ENCODE data around the gene MMP1.

Gene MMP1

GRCh38 chr11:102798012-102798746, at the start of gene MMP1:
Gene MMP1 (minus strand): TSS chr11:102798160. CDS start chr11:102798092, 68 bp downstream.
- peaks cover 1% of the 10 kb centered on the region; the same call in 1 of the 2 replicates for H3K27me3 ChIP-seq (replicated peaks; ENCODE audit: control insufficient read depth, insufficient read depth, low read length)
- DNase-seq (ENCODE audit: extremely low read depth, insufficient read length) = no peak
- TF ChIP-seq CTCF (IDR thresholded peaks at IDR 0.05; ENCODE audit: insufficient read depth, low read length, poor library complexity, severe bottlenecking) = no peak
- H3K36me3 ChIP-seq (ENCODE audit: control insufficient read depth, insufficient read depth, low read length) = no peaks in the 10 kb centered on the region
- H3K4me3 ChIP-seq (replicated peaks; ENCODE audit: low read depth, low read length) = no peak within 1 kb of the TSS

GRCh38 chr11:102846292-102846691, 48.3 kb upstream of the MMP1 start:
- TF ChIP-seq CTCF (IDR thresholded peaks at IDR 0.05; ENCODE audit: insufficient read depth, low read length, poor library complexity, severe bottlenecking) = no peak
- H3K36me3 ChIP-seq (ENCODE audit: control insufficient read depth, insufficient read depth, low read length) = no peaks in the 10 kb centered on the region
- no peaks in the 10 kb centered on the region for H3K27me3 ChIP-seq (replicated peaks; ENCODE audit: control insufficient read depth, insufficient read depth, low read length)
- no peak overlapping the region for H3K4me3 ChIP-seq (replicated peaks; ENCODE audit: low read depth, low read length)
- DNase-seq (ENCODE audit: extremely low read depth, insufficient read length) = no peak

- no peak for TF ChIP-seq CTCF (IDR thresholded peaks at IDR 0.05; ENCODE audit: insufficient read depth, low read length, poor library complexity, severe bottlenecking)
- H3K36me3 ChIP-seq (ENCODE audit: control insufficient read depth, insufficient read depth, low read length) = no peaks in the 10 kb centered on the region
- no peak within 1 kb of the TSS for H3K4me3 ChIP-seq (replicated peaks; ENCODE audit: low read depth, low read length)
- no peak for DNase-seq (ENCODE audit: extremely low read depth, insufficient read length)
- no peaks in the 10 kb centered on the region for H3K27me3 ChIP-seq (replicated peaks; ENCODE audit: control insufficient read depth, insufficient read depth, low read length)
These were observed 45.5 kb upstream of the MMP1 start, which contains the start of gene MMP3 for GRCh38 chr11:102843489-102843888. Gene MMP3 (minus strand): TSS chr11:102843609. CDS start chr11:102843546, 63 bp downstream.

- Histone ChIP-seq H3K36me3 (ENCODE audit: control insufficient read depth, insufficient read depth, low read length) (no peaks in the 10 kb centered on the region), H3K27me3 (replicated peaks; ENCODE audit: control insufficient read depth, insufficient read depth, low read length) (no peaks in the 10 kb centered on the region), H3K4me3 (replicated peaks; ENCODE audit: low read depth, low read length) (no peak overlapping the region)
- TF ChIP-seq CTCF (IDR thresholded peaks at IDR 0.05; ENCODE audit: insufficient read depth, low read length, poor library complexity, severe bottlenecking) = no peak
- DNase-seq (ENCODE audit: extremely low read depth, insufficient read length) = no peak
These were observed 45.0 kb upstream of the MMP1 start for GRCh38 chr11:102842930-102843329.

- no peak for DNase-seq (ENCODE audit: extremely low read depth, insufficient read length)
- 0 out of 2 replicates have a peak, but pooled peaks cover 1% of the 10 kb centered on the region for H3K27me3 ChIP-seq (replicated peaks; ENCODE audit: control insufficient read depth, insufficient read depth, low read length)
- no peak overlapping the region for H3K4me3 ChIP-seq (replicated peaks; ENCODE audit: low read depth, low read length)
- TF ChIP-seq CTCF (IDR thresholded peaks at IDR 0.05; ENCODE audit: insufficient read depth, low read length, poor library complexity, severe bottlenecking) = no peak
- H3K36me3 ChIP-seq (ENCODE audit: control insufficient read depth, insufficient read depth, low read length) = no peaks in the 10 kb centered on the region
These were observed 42.1 kb upstream of the MMP1 start for GRCh38 chr11:102840018-102840417.

Measured in GM06990 (cell line).